ENCODE data around the gene TLE5. TPM values are rescaled to one million over a fixed set of nuclear protein-coding genes. Genes with fewer than 3 reads are reported as not detected.

The TLE5 gene
- total and polyA plus RNA-seq, 2 experiments from 2014 or later = 130 to 154 TPM

GRCh38 chr19:3024509-3024869 lies 37.8 kb downstream of the TLE5 start:
- no peak for ATAC-seq
- peaks cover 15% of the 10 kb centered on the region; the same call in 1 of the 2 replicates for H3K4me1 ChIP-seq (ENCODE audit: insufficient read depth)
- Mint-ChIP-seq H3K27me3 (ENCODE audit: insufficient read depth, low read depth, poor library complexity) (peaks cover 42% of the 10 kb centered on the region), H3K4me3 (peak overlapping the region; percentile 54), H3K9me3 (no peaks in the 10 kb centered on the region), H3K4me1 (peaks cover 19% of the 10 kb centered on the region), H3K36me3 (ENCODE audit: low read depth) (0 out of 3 replicates have a peak, but pooled peaks cover 2% of the 10 kb centered on the region), H3K27ac (no peak overlapping the region)
- DNase-seq (ENCODE audit: low spot score) = no peak
- no peak overlapping the region for H3K27ac ChIP-seq (ENCODE audit: low read depth)
- TF ChIP-seq POLR2AphosphoS5 (IDR thresholded peaks at IDR 0.05; ENCODE audit: low read depth) = no peak
- TF ChIP-seq, protein P1, sequence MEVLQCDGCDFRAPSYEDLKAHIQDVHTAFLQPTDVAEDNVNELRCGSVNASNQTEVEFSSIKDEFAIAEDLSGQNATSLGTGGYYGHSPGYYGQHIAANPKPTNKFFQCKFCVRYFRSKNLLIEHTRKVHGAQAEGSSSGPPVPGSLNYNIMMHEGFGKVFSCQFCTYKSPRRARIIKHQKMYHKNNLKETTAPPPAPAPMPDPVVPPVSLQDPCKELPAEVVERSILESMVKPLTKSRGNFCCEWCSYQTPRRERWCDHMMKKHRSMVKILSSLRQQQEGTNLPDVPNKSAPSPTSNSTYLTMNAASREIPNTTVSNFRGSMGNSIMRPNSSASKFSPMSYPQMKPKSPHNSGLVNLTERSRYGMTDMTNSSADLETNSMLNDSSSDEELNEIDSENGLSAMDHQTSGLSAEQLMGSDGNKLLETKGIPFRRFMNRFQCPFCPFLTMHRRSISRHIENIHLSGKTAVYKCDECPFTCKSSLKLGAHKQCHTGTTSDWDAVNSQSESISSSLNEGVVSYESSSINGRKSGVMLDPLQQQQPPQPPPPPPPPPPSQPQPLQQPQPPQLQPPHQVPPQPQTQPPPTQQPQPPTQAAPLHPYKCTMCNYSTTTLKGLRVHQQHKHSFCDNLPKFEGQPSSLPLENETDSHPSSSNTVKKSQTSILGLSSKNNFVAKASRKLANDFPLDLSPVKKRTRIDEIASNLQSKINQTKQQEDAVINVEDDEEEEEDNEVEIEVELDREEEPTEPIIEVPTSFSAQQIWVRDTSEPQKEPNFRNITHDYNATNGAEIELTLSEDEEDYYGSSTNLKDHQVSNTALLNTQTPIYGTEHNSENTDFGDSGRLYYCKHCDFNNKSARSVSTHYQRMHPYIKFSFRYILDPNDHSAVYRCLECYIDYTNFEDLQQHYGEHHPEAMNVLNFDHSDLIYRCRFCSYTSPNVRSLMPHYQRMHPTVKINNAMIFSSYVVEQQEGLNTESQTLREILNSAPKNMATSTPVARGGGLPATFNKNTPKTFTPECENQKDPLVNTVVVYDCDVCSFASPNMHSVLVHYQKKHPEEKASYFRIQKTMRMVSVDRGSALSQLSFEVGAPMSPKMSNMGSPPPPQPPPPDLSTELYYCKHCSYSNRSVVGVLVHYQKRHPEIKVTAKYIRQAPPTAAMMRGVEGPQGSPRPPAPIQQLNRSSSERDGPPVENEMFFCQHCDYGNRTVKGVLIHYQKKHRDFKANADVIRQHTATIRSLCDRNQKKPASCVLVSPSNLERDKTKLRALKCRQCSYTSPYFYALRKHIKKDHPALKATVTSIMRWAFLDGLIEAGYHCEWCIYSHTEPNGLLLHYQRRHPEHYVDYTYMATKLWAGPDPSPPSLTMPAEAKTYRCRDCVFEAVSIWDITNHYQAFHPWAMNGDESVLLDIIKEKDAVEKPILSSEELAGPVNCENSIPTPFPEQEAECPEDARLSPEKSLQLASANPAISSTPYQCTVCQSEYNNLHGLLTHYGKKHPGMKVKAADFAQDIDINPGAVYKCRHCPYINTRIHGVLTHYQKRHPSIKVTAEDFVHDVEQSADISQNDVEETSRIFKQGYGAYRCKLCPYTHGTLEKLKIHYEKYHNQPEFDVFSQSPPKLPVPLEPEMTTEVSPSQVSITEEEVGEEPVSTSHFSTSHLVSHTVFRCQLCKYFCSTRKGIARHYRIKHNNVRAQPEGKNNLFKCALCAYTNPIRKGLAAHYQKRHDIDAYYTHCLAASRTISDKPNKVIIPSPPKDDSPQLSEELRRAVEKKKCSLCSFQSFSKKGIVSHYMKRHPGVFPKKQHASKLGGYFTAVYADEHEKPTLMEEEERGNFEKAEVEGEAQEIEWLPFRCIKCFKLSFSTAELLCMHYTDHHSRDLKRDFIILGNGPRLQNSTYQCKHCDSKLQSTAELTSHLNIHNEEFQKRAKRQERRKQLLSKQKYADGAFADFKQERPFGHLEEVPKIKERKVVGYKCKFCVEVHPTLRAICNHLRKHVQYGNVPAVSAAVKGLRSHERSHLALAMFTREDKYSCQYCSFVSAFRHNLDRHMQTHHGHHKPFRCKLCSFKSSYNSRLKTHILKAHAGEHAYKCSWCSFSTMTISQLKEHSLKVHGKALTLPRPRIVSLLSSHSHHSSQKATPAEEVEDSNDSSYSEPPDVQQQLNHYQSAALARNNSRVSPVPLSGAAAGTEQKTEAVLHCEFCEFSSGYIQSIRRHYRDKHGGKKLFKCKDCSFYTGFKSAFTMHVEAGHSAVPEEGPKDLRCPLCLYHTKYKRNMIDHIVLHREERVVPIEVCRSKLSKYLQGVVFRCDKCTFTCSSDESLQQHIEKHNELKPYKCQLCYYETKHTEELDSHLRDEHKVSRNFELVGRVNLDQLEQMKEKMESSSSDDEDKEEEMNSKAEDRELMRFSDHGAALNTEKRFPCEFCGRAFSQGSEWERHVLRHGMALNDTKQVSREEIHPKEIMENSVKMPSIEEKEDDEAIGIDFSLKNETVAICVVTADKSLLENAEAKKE (CRISPR knock-in tag; IDR thresholded peaks at IDR 0.05) = no peak
- TF ChIP-seq ZNF331 (CRISPR knock-in tag; IDR thresholded peaks at IDR 0.05; ENCODE audit: low read depth) = no peak
- no peak for TF ChIP-seq EZH2 (IDR thresholded peaks at IDR 0.05; ENCODE audit: low read depth, unreplicated experiment)
- TF ChIP-seq NANOG (IDR thresholded peaks at IDR 0.05; ENCODE audit: borderline replicate concordance) = no peak
- TF ChIP-seq ETS1 (IDR thresholded peaks at IDR 0.05) = no peak
- no peak for TF ChIP-seq STAT1 (IDR thresholded peaks at IDR 0.05; ENCODE audit: unreplicated experiment)
- no peaks in the 10 kb centered on the region for H3F3A ChIP-seq (replicated peaks; ENCODE audit: low read depth)
- H2AFZ ChIP-seq = peak overlapping the region; percentile 78
- H3K79me2 ChIP-seq (replicated peaks; ENCODE audit: insufficient read depth) = no peaks in the 10 kb centered on the region
- no peaks in the 10 kb centered on the region for H3K9me2 ChIP-seq (ENCODE audit: insufficient read depth)
- H3K27me3 ChIP-seq (ENCODE audit: insufficient read depth) = peaks cover 51% of the 10 kb centered on the region
- peak overlapping the region; percentile 81 for H3K4me2 ChIP-seq
- H4K20me1 ChIP-seq (replicated peaks; ENCODE audit: insufficient read depth) = no peaks in the 10 kb centered on the region
- peak overlapping the region; percentile 55 for H3K4me3 ChIP-seq
- no peaks in the 10 kb centered on the region for H3K36me3 ChIP-seq (ENCODE audit: insufficient read depth)

All from GM23338 (cell line).